ENCODE results near the gene EEFSEC.

GRCh38 chr3:128128251-128128650 is 25.0 kb upstream of the EEFSEC start:
- TF ChIP-seq CTCF (IDR thresholded peaks at IDR 0.05; ENCODE audit: control extremely low read depth in 1 of 3, insufficient read depth in 1 of 3, low read depth in 1 of 3, low read length in 3 of 3) (no peak), RNF2 (IDR thresholded peaks at IDR 0.05; ENCODE audit: borderline replicate concordance, low read depth, low read length, missing control alignments, poor library complexity, severe bottlenecking) (no peak), PHF8 (conservative IDR thresholded peaks at IDR 0.05; ENCODE audit: low read depth, low read length) (no peak), MAFK (IDR thresholded peaks at IDR 0.05; ENCODE audit: low read depth, low read length) (no peak)
